ENCODE measurements around the gene RPF1. TPM values are rescaled to one million over a fixed set of nuclear protein-coding genes. Genes with fewer than 3 reads are reported as not detected.
"Not testable (repeated sequence)": the region's sequence is repeated elsewhere in the genome, so short reads cannot be mapped to it uniquely, and the experiment has no call there.

Gene RPF1
- polyA plus RNA-seq, 2 of the 4 experiments (the other 2 are of a cell fraction): 28.2 to 49.8 TPM

GRCh38 chr1:84436876-84437655 is 42.0 kb upstream of the RPF1 start:
- H3K27ac ChIP-seq: no peak overlapping the region
- FAIRE-seq (no peak), DNase-seq (ENCODE audit: low read depth in 1 of 2, low spot score in 1 of 2) (no peak), ATAC-seq (no peak)
- no peak overlapping the region for H3K4me3 ChIP-seq
- H3K9me3 ChIP-seq: no peaks in the 10 kb centered on the region
- 82% methylated on average over 5 of the region's 5 CpGs for WGBS (ENCODE audit: missing lambda C conversion rate)
- no peak for TF ChIP-seq ELK1 (IDR thresholded peaks at IDR 0.05; ENCODE audit: low read depth, low read length)
- no peak for TF ChIP-seq EP300 (IDR thresholded peaks at IDR 0.05)
- no peak for TF ChIP-seq EHF (CRISPR knock-in tag; IDR thresholded peaks at IDR 0.05)
- TF ChIP-seq CBX8 (IDR thresholded peaks at IDR 0.05): no peak
- TF ChIP-seq ZNF302 (CRISPR knock-in tag; IDR thresholded peaks at IDR 0.05): no peak
- TF ChIP-seq, protein P1, sequence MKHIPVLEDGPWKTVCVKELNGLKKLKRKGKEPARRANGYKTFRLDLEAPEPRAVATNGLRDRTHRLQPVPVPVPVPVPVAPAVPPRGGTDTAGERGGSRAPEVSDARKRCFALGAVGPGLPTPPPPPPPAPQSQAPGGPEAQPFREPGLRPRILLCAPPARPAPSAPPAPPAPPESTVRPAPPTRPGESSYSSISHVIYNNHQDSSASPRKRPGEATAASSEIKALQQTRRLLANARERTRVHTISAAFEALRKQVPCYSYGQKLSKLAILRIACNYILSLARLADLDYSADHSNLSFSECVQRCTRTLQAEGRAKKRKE (CRISPR knock-in tag; IDR thresholded peaks at IDR 0.05; ENCODE audit: low read depth): no peak
- TF ChIP-seq BHLHE40 (IDR thresholded peaks at IDR 0.05; ENCODE audit: low read depth, low read length): no peak
- no peak for TF ChIP-seq RNF2 (IDR thresholded peaks at IDR 0.05; ENCODE audit: borderline replicate concordance, low read depth)
- TF ChIP-seq HDAC2 (IDR thresholded peaks at IDR 0.05): no peak
- TF ChIP-seq MAZ (IDR thresholded peaks at IDR 0.05; ENCODE audit: borderline replicate concordance, low read depth, low read length): no peak
- no peak for TF ChIP-seq HOXB13 (CRISPR knock-in tag; IDR thresholded peaks at IDR 0.05; ENCODE audit: low read depth)
- TF ChIP-seq, protein P2, sequence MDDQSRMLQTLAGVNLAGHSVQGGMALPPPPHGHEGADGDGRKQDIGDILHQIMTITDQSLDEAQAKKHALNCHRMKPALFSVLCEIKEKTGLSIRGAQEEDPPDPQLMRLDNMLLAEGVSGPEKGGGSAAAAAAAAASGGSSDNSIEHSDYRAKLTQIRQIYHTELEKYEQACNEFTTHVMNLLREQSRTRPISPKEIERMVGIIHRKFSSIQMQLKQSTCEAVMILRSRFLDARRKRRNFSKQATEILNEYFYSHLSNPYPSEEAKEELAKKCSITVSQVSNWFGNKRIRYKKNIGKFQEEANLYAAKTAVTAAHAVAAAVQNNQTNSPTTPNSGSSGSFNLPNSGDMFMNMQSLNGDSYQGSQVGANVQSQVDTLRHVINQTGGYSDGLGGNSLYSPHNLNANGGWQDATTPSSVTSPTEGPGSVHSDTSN (IDR thresholded peaks at IDR 0.05): no peak
- TF ChIP-seq SREBF2 (IDR thresholded peaks at IDR 0.05): no peak
- no peak for TF ChIP-seq ESRRA (IDR thresholded peaks at IDR 0.05; ENCODE audit: borderline replicate concordance, low read length)
- POLR2A ChIA-PET: no interaction called here
- peaks cover 6% of the 10 kb centered on the region; the same call in 2 of the 3 replicates for H3K4me1 ChIP-seq
- CTCF ChIA-PET: interaction anchor here (1.0 to 5.2 kb wide), 6 partner anchors 293 to 505 kb away, joined by 3 to 36 read pairs (median 4); partner anchors contain the start of gene PRKACB
- no peak overlapping the region for H3K4me2 ChIP-seq

GRCh38 chr1:84442256-84442655 is 36.8 kb upstream of the RPF1 start:
- CTCF ChIA-PET: interaction anchor here (0.6 to 4.2 kb wide), 20 partner anchors 9 to 509 kb away, joined by 3 to 31 read pairs (median 4); no protein-coding TSS in a partner anchor
- POLR2A ChIA-PET: no interaction called here
- H3K4me1 ChIP-seq: no peaks in the 10 kb centered on the region
- no peaks in the 10 kb centered on the region for H3K9me3 ChIP-seq
- 26% methylated on average over 2 of the region's 2 CpGs for WGBS (ENCODE audit: missing lambda C conversion rate)
- no peak overlapping the region for H3K4me2 ChIP-seq
- ATAC-seq: peak in 1 of 2 experiments; percentile 81; a peak in 4 of 6 replicates
- no peak overlapping the region for H3K4me3 ChIP-seq
- TF ChIP-seq ESRRA (IDR thresholded peaks at IDR 0.05; ENCODE audit: borderline replicate concordance, low read length) (no peak), FOSL2 (IDR thresholded peaks at IDR 0.05) (no peak), FOSL2 (CRISPR knock-in tag; IDR thresholded peaks at IDR 0.05) (peak; percentile 49), RAD21 (conservative IDR thresholded peaks at IDR 0.05 in 1 of 2, IDR thresholded peaks at IDR 0.05 in 1 of 2) (peak; percentile 64 to 72), SMC3 (IDR thresholded peaks at IDR 0.05) (peak; percentile 69), MAFK (IDR thresholded peaks at IDR 0.05; ENCODE audit: partially characterized antibody) (no peak), TP53 (CRISPR knock-in tag; IDR thresholded peaks at IDR 0.05) (no peak)
- TF ChIP-seq, protein P3, sequence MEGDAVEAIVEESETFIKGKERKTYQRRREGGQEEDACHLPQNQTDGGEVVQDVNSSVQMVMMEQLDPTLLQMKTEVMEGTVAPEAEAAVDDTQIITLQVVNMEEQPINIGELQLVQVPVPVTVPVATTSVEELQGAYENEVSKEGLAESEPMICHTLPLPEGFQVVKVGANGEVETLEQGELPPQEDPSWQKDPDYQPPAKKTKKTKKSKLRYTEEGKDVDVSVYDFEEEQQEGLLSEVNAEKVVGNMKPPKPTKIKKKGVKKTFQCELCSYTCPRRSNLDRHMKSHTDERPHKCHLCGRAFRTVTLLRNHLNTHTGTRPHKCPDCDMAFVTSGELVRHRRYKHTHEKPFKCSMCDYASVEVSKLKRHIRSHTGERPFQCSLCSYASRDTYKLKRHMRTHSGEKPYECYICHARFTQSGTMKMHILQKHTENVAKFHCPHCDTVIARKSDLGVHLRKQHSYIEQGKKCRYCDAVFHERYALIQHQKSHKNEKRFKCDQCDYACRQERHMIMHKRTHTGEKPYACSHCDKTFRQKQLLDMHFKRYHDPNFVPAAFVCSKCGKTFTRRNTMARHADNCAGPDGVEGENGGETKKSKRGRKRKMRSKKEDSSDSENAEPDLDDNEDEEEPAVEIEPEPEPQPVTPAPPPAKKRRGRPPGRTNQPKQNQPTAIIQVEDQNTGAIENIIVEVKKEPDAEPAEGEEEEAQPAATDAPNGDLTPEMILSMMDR (IDR thresholded peaks at IDR 0.05): peak; percentile 52
- TF ChIP-seq, protein P2 (IDR thresholded peaks at IDR 0.05): no peak
- no peak overlapping the region for H3K27ac ChIP-seq
- DNase-seq (ENCODE audit: low read depth in 1 of 2, low spot score in 1 of 2): peak; percentile 16 to 66
- no peak for FAIRE-seq

DNA sequence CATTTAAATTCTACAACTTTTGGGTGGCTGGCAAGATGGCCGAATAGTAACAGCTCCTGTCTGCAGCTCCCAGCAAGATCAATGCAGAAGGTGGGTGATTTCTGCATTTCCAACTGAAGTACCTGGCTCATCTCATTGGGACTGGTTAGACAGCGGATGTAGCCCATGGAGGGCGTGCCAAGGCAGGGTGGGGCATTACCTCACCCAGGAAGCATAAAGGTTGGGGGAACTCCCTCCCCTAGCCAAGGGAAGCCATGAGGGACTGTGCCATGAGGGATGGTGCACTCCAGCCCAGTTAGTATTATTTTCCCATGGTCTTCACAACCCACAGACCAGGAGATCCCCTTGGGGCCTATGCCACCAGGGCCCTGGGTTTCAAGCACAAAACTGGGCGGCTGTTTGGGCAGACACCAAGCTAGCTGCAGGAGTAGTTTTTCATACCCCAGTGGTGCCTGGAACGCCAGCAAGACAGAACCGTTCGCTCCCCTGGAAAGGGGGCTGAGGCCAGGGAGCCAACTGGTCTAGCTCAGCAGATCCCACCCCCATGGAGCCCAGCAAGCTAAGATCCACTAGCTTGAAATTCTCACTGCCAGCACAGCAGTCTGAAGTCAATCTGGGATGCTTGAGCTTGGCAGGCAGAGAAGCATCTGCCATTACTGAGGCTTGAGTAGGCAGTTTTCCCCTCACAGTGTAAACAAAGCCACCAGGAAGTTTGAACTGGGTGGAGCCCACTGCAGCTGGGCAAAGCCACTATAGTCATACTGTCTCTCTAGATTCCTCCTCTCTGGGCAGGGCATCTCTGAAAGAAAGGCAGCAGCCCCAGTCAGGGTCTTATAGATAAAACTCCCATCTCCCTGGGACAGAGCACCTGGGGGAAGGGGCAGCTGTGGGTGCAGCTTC is 36.1 kb upstream of the RPF1 start:
- H3K4me1 ChIP-seq; DNase-seq (ENCODE audit: low read depth in 1 of 2, low spot score in 1 of 2); H3K4me2 ChIP-seq; H3K27ac ChIP-seq; ATAC-seq; H3K4me3 ChIP-seq; FAIRE-seq; POLR2A ChIA-PET; H3K9me3 ChIP-seq: not testable (repeated sequence)
- 69% methylated on average over 4 of the region's 7 CpGs for WGBS (ENCODE audit: missing lambda C conversion rate)
- CTCF ChIA-PET: interaction anchor here (0.6 to 4.2 kb wide), 20 partner anchors 9 to 509 kb away, joined by 3 to 31 read pairs (median 4); no protein-coding TSS in a partner anchor

DNA sequence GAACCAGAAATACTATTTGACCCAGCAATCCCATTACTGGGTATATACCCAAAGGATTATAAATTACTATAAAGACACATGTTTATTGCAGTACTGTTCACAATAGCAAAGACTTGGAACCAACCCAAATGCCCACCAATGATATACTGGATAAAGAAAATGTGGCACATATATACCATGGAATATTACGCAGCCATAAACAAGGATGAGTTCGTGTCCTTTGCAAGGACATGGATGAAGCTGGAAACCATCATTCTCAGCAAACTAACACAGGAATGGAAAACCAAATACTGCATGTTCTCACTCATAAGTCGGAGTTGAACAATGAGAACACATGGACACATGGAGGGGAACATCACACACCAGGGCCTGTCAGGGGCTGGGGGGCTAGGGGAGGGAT is 30.4 kb upstream of the RPF1 start:
- H3K4me3 ChIP-seq; ATAC-seq; H3K27ac ChIP-seq; H3K9me3 ChIP-seq; H3K4me1 ChIP-seq; POLR2A ChIA-PET; DNase-seq (ENCODE audit: low read depth in 1 of 2, low spot score in 1 of 2); H3K4me2 ChIP-seq; FAIRE-seq: not testable (repeated sequence)
- WGBS (ENCODE audit: missing lambda C conversion rate): 30% methylated on average over 3 of the region's 3 CpGs
- CTCF ChIA-PET: interaction anchor here (0.6 kb wide), 2 partner anchors 543 to 948 kb away, joined by 3 to 4 read pairs; no protein-coding TSS in a partner anchor
